B cell (primary cell): ENCODE data around the gene PAK2. TPM values are rescaled to one million over a fixed set of nuclear protein-coding genes. Genes with fewer than 3 reads are reported as not detected.

Experiments
- ATAC-seq: fragments of 200-7000 bp; cut with Tn5 transposase; one replicate; pipeline ENCODE4 v1.10.0; 2021; ENCODE audit warnings: low read depth, mild to moderate bottlenecking, moderate number of reproducible peaks, moderate library complexity
- CTCF ChIA-PET: fragments of 350-600 bp; sonication (Branson Sonifier 250); formaldehyde crosslinking; loops from one replicate; lab custom pipeline; 2021; ENCODE audit warnings: antibody characterized with exemption, inconsistent platforms; lab: Charles Lee
- POLR2A ChIA-PET: fragments of 350-600 bp; sonication (Branson Sonifier 250); formaldehyde crosslinking; loops from one replicate; lab custom pipeline; 2021; ENCODE audit warnings: antibody characterized with exemption; lab: Charles Lee
- DNase-seq: peaks from one replicate; pipeline ENCODE4 v3.0.0; 2013
- H2AFZ ChIP-seq: 2 replicates; pipeline ENCODE4 v1.6.1; 2012; ENCODE audit warnings: mild to moderate bottlenecking, low read depth, low read length; ENCODE audit not compliant: insufficient read depth, poor library complexity, severe bottlenecking
- H3K27ac ChIP-seq, 2 donors: 1 replicate in 1 of 2; 2 replicates in 1 of 2; pipeline ENCODE4 v1.5.1; 2012 to 2013; ENCODE audit warnings: low read length in 2 of 2, mild to moderate bottlenecking in 2 of 2, moderate library complexity in 1 of 2
- H3K27me3 ChIP-seq, 4 experiments: fragments of 200-600 bp in 1 of 4; sonication (generic) in 1 of 4; replicated peaks in 1 of 4; 1 replicate in 2 of 4; 2 replicates in 2 of 4; pipeline versions ENCODE4 v1.6.1 to v1.7.0; 2013 to 2016; ENCODE audit warnings: low read length in 3 of 4, mild to moderate bottlenecking in 2 of 4, mixed read lengths in 1 of 4, moderate library complexity in 1 of 4; ENCODE audit not compliant: insufficient read depth in 4 of 4, control insufficient read depth in 3 of 4; ENCODE audit errors: control extremely low read depth in 1 of 4
- H3K36me3 ChIP-seq, 2 experiments: replicated peaks in 1 of 2; 1 replicate in 1 of 2; 2 replicates in 1 of 2; pipeline versions ENCODE4 v1.6.1 to v1.7.1; 2013; ENCODE audit warnings: low read length in 1 of 2; ENCODE audit not compliant: insufficient read depth in 2 of 2, control insufficient read depth in 1 of 2; ENCODE audit errors: control extremely low read depth in 1 of 2, extremely low read depth in 1 of 2
- H3K4me1 ChIP-seq, 2 donors: fragments of 200-600 bp in 1 of 2; sonication (generic) in 1 of 2; 1 replicate in 1 of 2; 2 replicates in 1 of 2; pipeline versions ENCODE4 v1.5.1 to v1.6.1; 2013 to 2017; ENCODE audit warnings: low read length in 2 of 2; ENCODE audit not compliant: control insufficient read depth in 2 of 2, insufficient read depth in 2 of 2
- H3K4me2 ChIP-seq: replicated peaks from 2 replicates; pipeline ENCODE3; 2012; ENCODE audit warnings: mild to moderate bottlenecking, low read depth, low read length; ENCODE audit not compliant: poor library complexity, severe bottlenecking
- H3K4me3 ChIP-seq, 5 experiments: fragments of 200-600 bp in 1 of 5; sonication (generic) in 1 of 5; 1 replicate in 3 of 5; 2 replicates in 2 of 5; pipeline versions ENCODE4 v1.5.1 to v1.7.0; 2011 to 2016; ENCODE audit warnings: low read length in 4 of 5, mild to moderate bottlenecking in 4 of 5, low read depth in 2 of 5, control low read depth in 1 of 5, moderate library complexity in 1 of 5; ENCODE audit not compliant: insufficient read depth in 1 of 5; ENCODE audit errors: control extremely low read depth in 1 of 5, extremely low read depth in 1 of 5
- H3K79me2 ChIP-seq: fragments of 200-600 bp; sonication (generic); one replicate; pipeline ENCODE4 v1.6.0; 2016; ENCODE audit warnings: low read length; ENCODE audit not compliant: control insufficient read depth, insufficient read depth
- H3K9ac ChIP-seq: fragments of 200-600 bp; sonication (generic); 2 replicates; pipeline ENCODE4 v1.6.1; 2017; ENCODE audit warnings: mild to moderate bottlenecking, low read length, moderate library complexity
- H3K9me3 ChIP-seq, 3 donors: one replicate each; pipeline versions ENCODE4 v1.6.1 to v1.7.1; 2013; ENCODE audit warnings: low read length in 2 of 3; ENCODE audit not compliant: control insufficient read depth in 2 of 3, insufficient read depth in 1 of 3; ENCODE audit errors: control extremely low read depth in 1 of 3
- H4K20me1 ChIP-seq: 2 replicates; pipeline ENCODE4 v1.6.0; 2012; ENCODE audit warnings: mild to moderate bottlenecking, low read length; ENCODE audit not compliant: insufficient read depth, control insufficient read depth, poor library complexity, severe bottlenecking
- H3K27ac Mint-ChIP-seq: one replicate; pipeline ENCODE4 v1.8.0; 2021; ENCODE audit warnings: mixed read lengths
- H3K27me3 Mint-ChIP-seq: one replicate; pipeline ENCODE4 v1.8.0; 2021; ENCODE audit warnings: mixed read lengths
- H3K4me1 Mint-ChIP-seq: one replicate; pipeline ENCODE4 v1.8.0; 2021; ENCODE audit warnings: mixed read lengths
- H3K4me3 Mint-ChIP-seq: one replicate; pipeline ENCODE4 v1.8.0; 2021; ENCODE audit warnings: mixed read lengths
- H3K9me3 Mint-ChIP-seq: one replicate; pipeline ENCODE4 v1.8.0; 2022; ENCODE audit warnings: mixed read lengths; ENCODE audit not compliant: insufficient read depth
- EZH2 ChIP-seq: IDR thresholded peaks from 2 replicates; pipeline ENCODE4 v1.6.1; 2012; ENCODE audit warnings: borderline replicate concordance, low read depth, mild to moderate bottlenecking, moderate library complexity, low read length; ENCODE audit not compliant: insufficient read depth, poor library complexity, severe bottlenecking
- WGBS: methylation state at CpG from one replicate; pipeline ENCODE4 v1.1.5; 2013; ENCODE audit warnings: missing lambda C conversion rate; ENCODE audit not compliant: insufficient coverage; 5-methylcytosine and 5-hydroxymethylcytosine counted together
- intact Hi-C: fragments of 100-400 bp; cut with micrococcal nuclease; formaldehyde crosslinking; loops from one replicate; pipeline ENCODE4 v1.10.0; 2022
- polyA plus RNA-seq: library from polyadenylated mRNA; depleted of rRNA; stranded (reverse); fragments of >200 nt; gene quantifications from 2 replicates; pipeline ENCODE4 v1.2.3, GENCODE V29; 2012
- total RNA-seq, 2 donors: library from RNA; stranded (reverse); fragments of 120-200 nt in 1 of 2; gene quantifications; 1 replicate in 1 of 2; 2 replicates in 1 of 2; pipeline versions ENCODE4 v1.2.3 to v1.2.4, GENCODE V29; 2013 to 2022
- TF ChIP-seq, protein P1 (sequence below): fragments of 200-600 bp; IDR thresholded peaks from one replicate; pipeline ENCODE4 v1.8.0; 2022; ENCODE audit warnings: antibody characterized with exemption, mild to moderate bottlenecking

The PAK2 gene
- total and polyA plus RNA-seq, 2 donors (not counting 1 experiment from before 2014, with no cell fraction given) = 16.4 to 81.7 TPM

DNA sequence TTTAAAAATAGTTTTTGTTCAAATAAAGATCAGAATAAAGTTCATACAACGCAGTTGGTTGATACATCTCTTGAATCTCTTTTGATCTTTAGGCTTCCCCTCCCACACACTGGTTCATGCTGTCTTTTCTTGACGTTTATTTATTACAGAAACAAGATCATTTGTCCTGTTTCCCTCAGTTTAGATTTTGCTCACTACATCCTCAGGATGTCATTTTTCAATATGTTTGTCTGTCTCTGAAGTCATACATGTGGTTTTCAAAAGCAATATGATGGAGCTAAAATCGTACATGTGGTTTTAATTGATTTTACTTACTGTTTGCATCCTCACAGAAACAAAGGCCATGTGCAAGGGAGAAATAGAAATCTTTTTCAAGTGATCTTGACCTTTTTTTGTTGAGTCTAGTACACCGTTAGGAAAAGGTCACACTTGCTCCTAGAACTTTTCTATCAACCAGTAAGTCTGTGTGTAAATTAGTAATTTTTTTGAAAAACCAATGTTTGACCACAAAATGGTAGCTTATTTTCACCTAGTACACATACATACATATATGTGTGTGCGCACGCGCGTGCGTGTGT, 64.3 kb downstream of the PAK2 start:
- Histone ChIP-seq H3K9me3 (no peaks in the 10 kb centered on the region), H3K4me1 (peaks cover 3 to 7% of the 10 kb centered on the region in 2 donors), H4K20me1 (peaks cover 22% of the 10 kb centered on the region), H3K27ac (no peak overlapping the region), H2AFZ (no peak overlapping the region), H3K27me3 (no peaks in the 10 kb centered on the region), H3K4me3 (no peak overlapping the region), H3K79me2 (peaks cover 17% of the 10 kb centered on the region), H3K36me3 (peaks cover 14 to 62% of the 10 kb centered on the region in 2 experiments), H3K4me2 (no peak overlapping the region), H3K9ac (no peak overlapping the region)
- TF ChIP-seq EZH2 = no peak
- TF ChIP-seq, protein P1, sequence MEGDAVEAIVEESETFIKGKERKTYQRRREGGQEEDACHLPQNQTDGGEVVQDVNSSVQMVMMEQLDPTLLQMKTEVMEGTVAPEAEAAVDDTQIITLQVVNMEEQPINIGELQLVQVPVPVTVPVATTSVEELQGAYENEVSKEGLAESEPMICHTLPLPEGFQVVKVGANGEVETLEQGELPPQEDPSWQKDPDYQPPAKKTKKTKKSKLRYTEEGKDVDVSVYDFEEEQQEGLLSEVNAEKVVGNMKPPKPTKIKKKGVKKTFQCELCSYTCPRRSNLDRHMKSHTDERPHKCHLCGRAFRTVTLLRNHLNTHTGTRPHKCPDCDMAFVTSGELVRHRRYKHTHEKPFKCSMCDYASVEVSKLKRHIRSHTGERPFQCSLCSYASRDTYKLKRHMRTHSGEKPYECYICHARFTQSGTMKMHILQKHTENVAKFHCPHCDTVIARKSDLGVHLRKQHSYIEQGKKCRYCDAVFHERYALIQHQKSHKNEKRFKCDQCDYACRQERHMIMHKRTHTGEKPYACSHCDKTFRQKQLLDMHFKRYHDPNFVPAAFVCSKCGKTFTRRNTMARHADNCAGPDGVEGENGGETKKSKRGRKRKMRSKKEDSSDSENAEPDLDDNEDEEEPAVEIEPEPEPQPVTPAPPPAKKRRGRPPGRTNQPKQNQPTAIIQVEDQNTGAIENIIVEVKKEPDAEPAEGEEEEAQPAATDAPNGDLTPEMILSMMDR = no peak
- H3K4me1 Mint-ChIP-seq = peaks cover 15% of the 10 kb centered on the region
- no peaks in the 10 kb centered on the region for H3K9me3 Mint-ChIP-seq
- DNase-seq (no peak), ATAC-seq (no peak)
- no peak overlapping the region for H3K4me3 Mint-ChIP-seq
- no peaks in the 10 kb centered on the region for H3K27me3 Mint-ChIP-seq
- 92% methylated on average over 2 of the region's 9 CpGs for WGBS
- H3K27ac Mint-ChIP-seq = no peak overlapping the region
- ChIA-PET POLR2A (interaction anchor here (0.6 to 0.7 kb wide), 2 partner anchors 114 to 227 kb away, joined by 3 to 4 read pairs; no protein-coding TSS in a partner anchor), CTCF (no interaction called here)
- intact Hi-C loops = loop anchor here (10.0 kb wide), 1 partner anchor 59 kb away; no protein-coding TSS in a partner anchor

DNA sequence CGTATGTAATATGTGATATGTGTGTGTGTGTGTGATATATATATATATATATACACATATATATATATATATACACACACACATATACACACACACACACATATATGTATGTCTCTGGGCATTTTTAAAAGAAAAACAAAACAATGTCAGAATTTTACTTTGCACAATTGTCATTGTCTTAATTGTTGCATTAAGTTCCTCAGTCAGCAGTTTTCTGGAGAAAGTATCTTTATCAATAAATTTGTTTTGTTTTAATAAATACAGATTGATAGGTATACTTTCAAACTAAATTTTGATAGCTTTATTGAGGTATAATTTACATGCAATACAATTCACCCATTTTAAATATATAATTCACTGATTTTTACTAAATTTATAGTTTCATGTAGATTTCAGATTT, 65.1 kb downstream of the PAK2 start:
- no peak overlapping the region for H3K9ac ChIP-seq
- H3K36me3 ChIP-seq = peaks cover 15 to 60% of the 10 kb centered on the region in 2 experiments
- TF ChIP-seq, protein P1 = no peak
- no peak for TF ChIP-seq EZH2
- Mint-ChIP-seq H3K27ac (no peak overlapping the region), H3K9me3 (no peaks in the 10 kb centered on the region), H3K27me3 (no peaks in the 10 kb centered on the region), H3K4me1 (peaks cover 10% of the 10 kb centered on the region), H3K4me3 (no peak overlapping the region)
- peaks cover 10% of the 10 kb centered on the region for H3K79me2 ChIP-seq
- no peaks in the 10 kb centered on the region for H3K9me3 ChIP-seq
- H4K20me1 ChIP-seq = peaks cover 18% of the 10 kb centered on the region
- no peaks in the 10 kb centered on the region for H3K27me3 ChIP-seq
- H3K27ac ChIP-seq = no peak overlapping the region
- no peak overlapping the region for H2AFZ ChIP-seq
- DNase-seq (no peak), ATAC-seq (no peak)
- WGBS = no CpG with 5 or more reads among the region's 1 CpG
- H3K4me2 ChIP-seq = no peak overlapping the region
- intact Hi-C loops = loop anchor here (10.0 kb wide), 1 partner anchor 60 kb away; no protein-coding TSS in a partner anchor
- H3K4me1 ChIP-seq = peaks cover 3 to 7% of the 10 kb centered on the region in 2 donors
- POLR2A ChIA-PET = interaction anchor here (0.7 kb wide), 1 partner anchor 228 kb away, joined by 4 read pairs; no protein-coding TSS in a partner anchor
- CTCF ChIA-PET = interaction anchor here (0.6 kb wide), 1 partner anchor 91 kb away, joined by 3 read pairs; no protein-coding TSS in a partner anchor
- H3K4me3 ChIP-seq = no peak overlapping the region
